CD14-positive monocyte (primary cell): Measurements from ENCODE around the gene LIPG. TPM values are rescaled to one million over a fixed set of nuclear protein-coding genes. Genes with fewer than 3 reads are reported as not detected.

Experiments
- DNase-seq, 3 donors: peaks; one replicate each; pipeline ENCODE4 v3.0.0-alpha.2; 2011 to 2022
- H2AFZ ChIP-seq: 2 replicates; pipeline ENCODE4 v1.6.0; 2012; ENCODE audit warnings: mild to moderate bottlenecking, low read depth, low read length, inconsistent platforms; ENCODE audit not compliant: insufficient read depth, poor library complexity, severe bottlenecking
- H3K27ac ChIP-seq, 2 donors: 1 replicate in 1 of 2; 2 replicates in 1 of 2; pipeline ENCODE4 v1.5.1; 2012 to 2013; ENCODE audit warnings: low read length in 2 of 2, control low read depth in 1 of 2, inconsistent platforms in 1 of 2, low read depth in 1 of 2, mild to moderate bottlenecking in 1 of 2
- H3K27me3 ChIP-seq, 2 donors: one replicate each; pipeline versions ENCODE4 v1.6.0 to v1.6.1; 2011 to 2013; ENCODE audit warnings: low read length in 2 of 2; ENCODE audit not compliant: control insufficient read depth in 2 of 2, insufficient read depth in 2 of 2
- H3K36me3 ChIP-seq, 2 donors: replicated peaks in 1 of 2; 1 replicate in 1 of 2; 2 replicates in 1 of 2; pipeline versions ENCODE4 v1.5.1 to v1.6.1; 2012 to 2013; ENCODE audit warnings: low read length in 2 of 2, control low read depth in 1 of 2, inconsistent platforms in 1 of 2, mild to moderate bottlenecking in 1 of 2; ENCODE audit not compliant: insufficient read depth in 2 of 2, control insufficient read depth in 1 of 2
- H3K4me1 ChIP-seq, 2 donors: 1 replicate in 1 of 2; 2 replicates in 1 of 2; pipeline versions ENCODE4 v1.5.1 to v1.6.1; 2012 to 2013; ENCODE audit warnings: low read length in 2 of 2, control low read depth in 1 of 2, inconsistent platforms in 1 of 2, mild to moderate bottlenecking in 1 of 2, moderate library complexity in 1 of 2; ENCODE audit not compliant: insufficient read depth in 2 of 2, control insufficient read depth in 1 of 2
- H3K4me2 ChIP-seq: replicated peaks from 2 replicates; pipeline ENCODE3; 2012; ENCODE audit warnings: low read length, moderate library complexity, mild to moderate bottlenecking; ENCODE audit not compliant: poor library complexity, severe bottlenecking; ENCODE audit errors: extremely low read depth
- H3K4me3 ChIP-seq, 3 experiments: fragments of 200-600 bp in 1 of 3; sonication (generic) in 1 of 3; replicated peaks in 1 of 3; 1 replicate in 2 of 3; 2 replicates in 1 of 3; pipeline ENCODE4 v1.5.1; 2011 to 2013; ENCODE audit warnings: low read length in 3 of 3, mild to moderate bottlenecking in 3 of 3, control low read depth in 2 of 3, low read depth in 2 of 3, inconsistent platforms in 1 of 3, moderate library complexity in 1 of 3
- H3K79me2 ChIP-seq: 2 replicates; pipeline ENCODE4 v1.6.0; 2012; ENCODE audit warnings: mild to moderate bottlenecking, control low read depth, inconsistent platforms, low read length, moderate library complexity; ENCODE audit not compliant: insufficient read depth
- H3K9ac ChIP-seq: 2 replicates; pipeline ENCODE4 v1.6.0; 2017; ENCODE audit warnings: low read length, mild to moderate bottlenecking; ENCODE audit not compliant: insufficient read depth, poor library complexity, severe bottlenecking
- H3K9me3 ChIP-seq, 2 donors: replicated peaks in 1 of 2; 1 replicate in 1 of 2; 2 replicates in 1 of 2; pipeline versions ENCODE4 v1.5.1 to v1.6.1; 2012 to 2013; ENCODE audit warnings: low read length in 2 of 2, control low read depth in 1 of 2; ENCODE audit not compliant: control insufficient read depth in 1 of 2, insufficient read depth in 1 of 2
- H4K20me1 ChIP-seq: 2 replicates; pipeline ENCODE4 v1.6.0; 2012; ENCODE audit warnings: mild to moderate bottlenecking, low read length, control low read depth, moderate library complexity; ENCODE audit not compliant: insufficient read depth
- H3K27ac Mint-ChIP-seq, 7 donors: one replicate each; pipeline ENCODE4 v1.8.0; 2020; ENCODE audit warnings: mild to moderate bottlenecking in 7 of 7, mixed read lengths in 7 of 7, moderate library complexity in 6 of 7, inconsistent platforms in 2 of 7
- H3K27me3 Mint-ChIP-seq, 3 donors: one replicate each; pipeline ENCODE4 v1.8.0; 2021 to 2022; ENCODE audit warnings: low read depth in 3 of 3, mild to moderate bottlenecking in 3 of 3, mixed read lengths in 3 of 3, moderate library complexity in 3 of 3, inconsistent platforms in 1 of 3
- H3K36me3 Mint-ChIP-seq, 2 donors: one replicate each; pipeline ENCODE4 v1.8.0; 2020; ENCODE audit warnings: mixed read lengths in 2 of 2, inconsistent platforms in 1 of 2, mild to moderate bottlenecking in 1 of 2
- H3K4me1 Mint-ChIP-seq: one replicate; pipeline ENCODE4 v1.8.0; 2020; ENCODE audit warnings: mild to moderate bottlenecking, mixed read lengths
- H3K4me3 Mint-ChIP-seq, 2 donors: one replicate each; pipeline ENCODE4 v1.8.0; 2020; ENCODE audit warnings: mild to moderate bottlenecking in 2 of 2, mixed read lengths in 2 of 2, moderate library complexity in 1 of 2
- H3K9me3 Mint-ChIP-seq, 7 donors: one replicate each; pipeline ENCODE4 v1.8.0; 2020 to 2022; ENCODE audit warnings: mixed read lengths in 7 of 7, mild to moderate bottlenecking in 6 of 7, moderate library complexity in 6 of 7, inconsistent platforms in 2 of 7
- CTCF ChIP-seq: fragments of 200-600 bp; IDR thresholded peaks from one replicate; pipeline ENCODE4 v1.8.0; 2022; ENCODE audit warnings: antibody characterized with exemption, mild to moderate bottlenecking
- WGBS: methylation state at CpG from one replicate; pipeline ENCODE4 v1.1.5; 2013; ENCODE audit warnings: missing lambda C conversion rate; ENCODE audit not compliant: insufficient coverage; 5-methylcytosine and 5-hydroxymethylcytosine counted together
- intact Hi-C, 2 donors: fragments of 100-400 bp; cut with micrococcal nuclease; formaldehyde crosslinking; loops; one replicate each; pipeline versions ENCODE4 v1.15.0 to v1.15.1; 2023
- polyA plus RNA-seq, 3 donors: library from polyadenylated mRNA; depleted of rRNA in 1 of 3; unstranded in 2 of 3; stranded (reverse) in 1 of 3; fragments of 300-500 nt in 2 of 3; fragments of >200 nt in 1 of 3; fragmentation: Illumina TruSeq in 2 of 3; gene quantifications; 1 replicate in 2 of 3; 2 replicates in 1 of 3; pipeline ENCODE4 v1.2.3, GENCODE V29; 2012 to 2021

The LIPG gene
- polyA plus RNA-seq, 3 donors: not detected

- Mint-ChIP-seq H3K27me3 (peaks cover 5 to 18% (median 12%) of the 10 kb centered on the region in 3 donors), H3K9me3 (peaks cover 0 to 8% (median 2%) of the 10 kb centered on the region in 7 donors), H3K27ac (no peak overlapping the region), H3K36me3 (no peaks in the 10 kb centered on the region), H3K4me3 (no peak overlapping the region), H3K4me1 (no peaks in the 10 kb centered on the region)
- TF ChIP-seq CTCF: no peak
- Histone ChIP-seq H2AFZ (no peak overlapping the region), H3K4me3 (no peak overlapping the region), H3K4me1 (no peaks in the 10 kb centered on the region), H4K20me1 (no peaks in the 10 kb centered on the region), H3K79me2 (no peaks in the 10 kb centered on the region), H3K9ac (no peak overlapping the region), H3K27ac (no peak overlapping the region), H3K36me3 (no peaks in the 10 kb centered on the region), H3K27me3 (peaks cover 0 to 2% of the 10 kb centered on the region in 2 donors), H3K9me3 (no peaks in the 10 kb centered on the region), H3K4me2 (no peak overlapping the region)
- no peak for DNase-seq
- intact Hi-C loops: no loop called here
- 80% methylated on average over 1 of the region's 3 CpGs for WGBS
These were observed 47.6 kb downstream of the LIPG start for GRCh38 chr18:49609256-49610021.

- no peak overlapping the region for H3K27ac Mint-ChIP-seq
- no peaks in the 10 kb centered on the region for H3K36me3 Mint-ChIP-seq
- no peaks in the 10 kb centered on the region for H3K4me1 ChIP-seq
- WGBS: no CpG with 5 or more reads among the region's 3 CpGs
- no peak overlapping the region for H3K9ac ChIP-seq
- H3K79me2 ChIP-seq: no peaks in the 10 kb centered on the region
- intact Hi-C loops: no loop called here
- no peak for DNase-seq
- H4K20me1 ChIP-seq: no peaks in the 10 kb centered on the region
- H3K4me3 Mint-ChIP-seq: no peak overlapping the region
- no peak overlapping the region for H3K4me2 ChIP-seq
- H3K9me3 Mint-ChIP-seq: peaks cover 0 to 5% (median 2%) of the 10 kb centered on the region in 7 donors
- no peaks in the 10 kb centered on the region for H3K36me3 ChIP-seq
- H3K27me3 Mint-ChIP-seq: peaks cover 4 to 17% (median 10%) of the 10 kb centered on the region in 3 donors
- H3K27ac ChIP-seq: no peak overlapping the region
- peaks cover 0 to 2% of the 10 kb centered on the region in 2 donors for H3K27me3 ChIP-seq
- H3K9me3 ChIP-seq: no peaks in the 10 kb centered on the region
- H3K4me3 ChIP-seq: no peak overlapping the region
- H3K4me1 Mint-ChIP-seq: no peaks in the 10 kb centered on the region
- no peak overlapping the region for H2AFZ ChIP-seq
- no peak for TF ChIP-seq CTCF
These were observed 48.2 kb downstream of the LIPG start for GRCh38 chr18:49610022-49610445.
